ENCODE measurements around the gene GSTO1.

GSTO1 gene

DNA sequence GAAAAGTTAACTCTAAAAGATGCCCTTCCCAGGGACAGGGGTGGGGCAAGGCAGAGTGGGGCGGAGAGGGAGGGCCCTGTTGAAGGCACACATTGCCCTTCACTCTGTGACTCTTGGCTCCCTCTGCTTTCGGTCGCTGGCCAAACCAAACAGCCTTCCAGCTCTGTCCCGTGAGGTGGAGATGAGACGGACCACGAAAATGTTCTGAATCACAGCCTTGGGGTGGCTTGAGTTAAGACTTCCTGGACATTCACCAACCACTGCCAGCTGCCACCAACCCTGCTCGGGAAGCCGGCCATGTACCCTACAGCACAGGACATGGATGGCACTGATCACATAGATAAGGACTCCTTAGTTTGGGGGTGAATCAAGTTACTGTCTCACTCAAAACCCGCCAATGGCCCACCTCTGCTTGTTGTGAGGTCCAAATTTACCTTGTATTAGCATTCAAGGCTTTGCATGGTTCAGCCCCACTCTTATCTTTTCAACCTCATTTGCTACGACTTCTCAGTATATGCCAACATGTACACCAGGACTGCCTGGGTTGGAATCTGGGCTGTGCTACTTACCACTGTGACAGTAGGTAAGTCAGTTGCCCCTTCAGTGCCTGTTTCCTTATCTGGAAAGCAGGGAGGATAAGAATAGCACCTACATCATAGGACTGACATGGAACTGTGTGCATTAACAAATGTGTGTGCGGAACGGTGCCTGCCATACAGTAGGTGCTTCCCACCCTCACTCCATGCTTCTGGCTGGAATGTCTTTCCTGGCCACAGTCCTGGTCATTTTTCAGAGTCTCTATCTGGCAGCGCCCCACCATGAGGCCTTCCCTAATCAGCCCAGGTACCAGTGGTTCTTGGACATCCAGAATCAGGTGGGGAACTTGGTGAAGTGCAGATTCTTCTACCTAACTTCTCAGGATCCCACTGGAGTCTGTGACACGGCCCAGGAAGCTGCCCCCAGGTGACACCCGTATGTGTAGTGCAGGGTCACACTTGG lies 55.6 kb downstream of the GSTO1 start:
- TF ChIP-seq EZH2phosphoT487 (IDR thresholded peaks at IDR 0.05; ENCODE audit: low read depth) = no peak
- TF ChIP-seq CTCF (IDR thresholded peaks at IDR 0.05; ENCODE audit: low read depth, low read length) = no peak
- H3K9me3 ChIP-seq (ENCODE audit: insufficient read depth, low read length) = no peaks in the 10 kb centered on the region
- no peaks in the 10 kb centered on the region for H3K79me2 ChIP-seq (ENCODE audit: low read length)
- no peak overlapping the region for H2AFZ ChIP-seq (ENCODE audit: low read depth, low read length)
- H4K20me1 ChIP-seq (ENCODE audit: insufficient read depth, low read length) = no peaks in the 10 kb centered on the region
- no peak overlapping the region for H3K4me3 ChIP-seq (ENCODE audit: low read length)
- no peak overlapping the region for H3K9ac ChIP-seq (ENCODE audit: low read length)
- peaks cover 3% of the 10 kb centered on the region for H3K36me3 ChIP-seq (replicated peaks; ENCODE audit: low read depth, low read length)
- no peak overlapping the region for H3K4me2 ChIP-seq (ENCODE audit: low read length)
- no peak overlapping the region for H3K27ac ChIP-seq (ENCODE audit: low read length)
- H3K4me1 ChIP-seq (ENCODE audit: low read length) = peaks cover 14% of the 10 kb centered on the region; the same call in 1 of the 2 replicates
- no peaks in the 10 kb centered on the region for H3K27me3 ChIP-seq (ENCODE audit: low read depth, low read length)

- Histone ChIP-seq H3K36me3 (replicated peaks; ENCODE audit: low read depth, low read length) (peaks cover 3% of the 10 kb centered on the region), H3K4me2 (ENCODE audit: low read length) (no peak overlapping the region), H3K79me2 (ENCODE audit: low read length) (no peaks in the 10 kb centered on the region), H3K27me3 (ENCODE audit: low read depth, low read length) (no peaks in the 10 kb centered on the region), H3K9me3 (ENCODE audit: insufficient read depth, low read length) (no peaks in the 10 kb centered on the region), H3K27ac (ENCODE audit: low read length) (no peak overlapping the region), H3K9ac (ENCODE audit: low read length) (no peak overlapping the region), H2AFZ (ENCODE audit: low read depth, low read length) (no peak overlapping the region), H3K4me1 (ENCODE audit: low read length) (peaks cover 8% of the 10 kb centered on the region; the same call in 1 of the 2 replicates), H3K4me3 (ENCODE audit: low read length) (no peak overlapping the region), H4K20me1 (ENCODE audit: insufficient read depth, low read length) (peaks cover 2% of the 10 kb centered on the region; the same call in 1 of the 2 replicates)
- TF ChIP-seq CTCF (IDR thresholded peaks at IDR 0.05; ENCODE audit: low read depth, low read length) (no peak), EZH2phosphoT487 (IDR thresholded peaks at IDR 0.05; ENCODE audit: low read depth) (no peak)
Observed at GRCh38 chr10:104311184-104311720, 56.6 kb downstream of the GSTO1 start.

- Histone ChIP-seq H3K27ac (ENCODE audit: low read length) (no peak overlapping the region), H4K20me1 (ENCODE audit: insufficient read depth, low read length) (peaks cover 37% of the 10 kb centered on the region), H3K79me2 (ENCODE audit: low read length) (peaks cover 20% of the 10 kb centered on the region; the same call in 1 of the 2 replicates), H3K4me1 (ENCODE audit: low read length) (no peaks in the 10 kb centered on the region; the same call in none of the 2 replicates), H3K4me3 (ENCODE audit: low read length) (no peak overlapping the region), H3K9me3 (ENCODE audit: insufficient read depth, low read length) (no peaks in the 10 kb centered on the region), H2AFZ (ENCODE audit: low read depth, low read length) (no peak overlapping the region), H3K4me2 (ENCODE audit: low read length) (no peak overlapping the region), H3K9ac (ENCODE audit: low read length) (no peak overlapping the region), H3K36me3 (replicated peaks; ENCODE audit: low read depth, low read length) (peaks cover 3% of the 10 kb centered on the region), H3K27me3 (ENCODE audit: low read depth, low read length) (no peaks in the 10 kb centered on the region)
- TF ChIP-seq CTCF (IDR thresholded peaks at IDR 0.05; ENCODE audit: low read depth, low read length) (no peak), EZH2phosphoT487 (IDR thresholded peaks at IDR 0.05; ENCODE audit: low read depth) (no peak)
Observed at GRCh38 chr10:104314591-104315485, 60.1 kb downstream of the GSTO1 start.

All from OCI-LY3 (cell line).